HCT116 (cell line): ENCODE data around the gene IDS. TPM values are rescaled to one million over a fixed set of nuclear protein-coding genes. Genes with fewer than 3 reads are reported as not detected.

Experiments
- ATAC-seq: fragments of 200-7000 bp; cut with Tn5 transposase; 2 replicates; pipeline ENCODE4 v1.9.1; 2020; ENCODE audit warnings: mild to moderate bottlenecking, moderate library complexity
- BruUV-seq: library from RNA; stranded (reverse); fragments of 400-500 nt; replicated peaks from 2 replicates; lab custom pipeline; 2021; lab: Mats Ljungman, UMichigan
- CTCF ChIA-PET: fragments of 300-600 bp; sonication (Branson Sonifier 250); formaldehyde crosslinking; loops from one replicate; lab custom pipeline; 2021; ENCODE audit warnings: antibody characterized with exemption; lab: Charles Lee
- POLR2A ChIA-PET: fragments of 300-600, 350-600 bp; sonication (Branson Sonifier 250); formaldehyde crosslinking; loops from one replicate; lab custom pipeline; 2021; ENCODE audit warnings: antibody characterized with exemption; lab: Charles Lee
- RAD21 ChIA-PET, 2 experiments: fragments of 300-600 bp; sonication (Branson Sonifier 250); formaldehyde crosslinking; loops; one replicate each; lab custom pipeline; 2023; ENCODE audit warnings: low total read pairs in 2 of 2; ENCODE audit not compliant: uncharacterized antibody in 2 of 2, unreplicated experiment in 2 of 2, low non-redundant PET in 1 of 2; lab: Charles Lee
- DNase-seq: peaks from one replicate; pipeline ENCODE4 v3.0.0-alpha.2; 2010; ENCODE audit warnings: low read depth, low spot score
- H2AFZ ChIP-seq: fragments of 200-600 bp; shearing (Covaris generic), sonication (generic); 2 replicates; pipeline ENCODE4 v1.6.1; 2017; ENCODE audit warnings: low read depth, mixed run types, mixed read lengths, antibody characterized with exemption, low read length; ENCODE audit not compliant: poor library complexity, severe bottlenecking
- H3K27ac ChIP-seq: 2 replicates; pipeline ENCODE4 v1.5.1; 2012; ENCODE audit warnings: low read depth, low read length
- H3K27me3 ChIP-seq: fragments of 200-600 bp; sonication (generic); 2 replicates; pipeline ENCODE4 v1.6.1; 2016; ENCODE audit warnings: mixed run types, low read length, mixed read lengths; ENCODE audit not compliant: insufficient read depth
- H3K36me3 ChIP-seq, 2 experiments: fragments of 200-500 bp in 1 of 2; fragments of 200-600 bp in 1 of 2; sonication (Bioruptor generic) in 1 of 2; sonication (generic) in 1 of 2; 2 replicates each; pipeline versions ENCODE4 v1.5.1 to v1.6.1; 2014 to 2016; ENCODE audit warnings: low read length in 2 of 2, inconsistent platforms in 1 of 2, mixed read lengths in 1 of 2, mixed run types in 1 of 2; ENCODE audit not compliant: insufficient read depth in 2 of 2, control insufficient read depth in 1 of 2
- H3K4me1 ChIP-seq, 2 experiments: fragments of 200-600 bp in 1 of 2; sonication (generic) in 1 of 2; 2 replicates each; pipeline versions ENCODE4 v1.5.1 to v1.6.1; 2012 to 2017; ENCODE audit warnings: low read length in 2 of 2, inconsistent platforms in 1 of 2, mild to moderate bottlenecking in 1 of 2, mixed read lengths in 1 of 2, mixed run types in 1 of 2, moderate library complexity in 1 of 2; ENCODE audit not compliant: insufficient read depth in 2 of 2, control insufficient read depth in 1 of 2
- H3K4me2 ChIP-seq: fragments of 200-600 bp; sonication (generic); 2 replicates; pipeline ENCODE4 v1.6.1; 2017; ENCODE audit warnings: mixed run types, low read length, mixed read lengths
- H3K4me3 ChIP-seq, 2 experiments: fragments of 200-600 bp in 1 of 2; sonication (generic) in 1 of 2; replicated peaks in 1 of 2; 2 replicates each; pipeline ENCODE4 v1.5.1; 2011 to 2016; ENCODE audit warnings: low read length in 2 of 2, control low read depth in 1 of 2, low read depth in 1 of 2, mild to moderate bottlenecking in 1 of 2, mixed read lengths in 1 of 2, mixed run types in 1 of 2
- H3K79me2 ChIP-seq: fragments of 200-600 bp; sonication (generic); 2 replicates; pipeline ENCODE4 v1.6.1; 2017; ENCODE audit warnings: mild to moderate bottlenecking, mixed run types, low read length, moderate library complexity, mixed read lengths; ENCODE audit not compliant: insufficient read depth
- H3K9ac ChIP-seq: fragments of 200-600 bp; sonication (generic); 2 replicates; pipeline ENCODE4 v1.6.1; 2016; ENCODE audit warnings: low read length, mixed read lengths
- H3K9me2 ChIP-seq: fragments of 200-600 bp; sonication (generic), shearing (Covaris generic); 2 replicates; pipeline ENCODE4 v1.6.1; 2017; ENCODE audit warnings: mixed run types, mild to moderate bottlenecking, moderate library complexity; ENCODE audit not compliant: insufficient read depth
- H3K9me3 ChIP-seq, 2 experiments: fragments of 200-500 bp in 1 of 2; fragments of 200-600 bp in 1 of 2; sonication (Bioruptor generic) in 1 of 2; sonication (generic) in 1 of 2; 2 replicates each; pipeline ENCODE4 v1.6.1; 2014 to 2017; ENCODE audit warnings: low read length in 2 of 2, mixed read lengths in 2 of 2, inconsistent platforms in 1 of 2, low read depth in 1 of 2, mild to moderate bottlenecking in 1 of 2, mixed run types in 1 of 2, moderate library complexity in 1 of 2; ENCODE audit not compliant: control insufficient read depth in 1 of 2, insufficient read depth in 1 of 2
- H4K20me1 ChIP-seq: fragments of 200-600 bp; sonication (generic), shearing (Covaris generic); 2 replicates; pipeline ENCODE4 v1.6.1; 2017; ENCODE audit warnings: mixed run types, mild to moderate bottlenecking, moderate library complexity; ENCODE audit not compliant: insufficient read depth
- CBX3 ChIP-seq: IDR thresholded peaks from 2 replicates; pipeline ENCODE4 v1.6.1; 2012; ENCODE audit warnings: low read depth
- CEBPB ChIP-seq: IDR thresholded peaks from 2 replicates; pipeline ENCODE4 v1.6.1; 2012; ENCODE audit warnings: low read depth
- EGR1 ChIP-seq: IDR thresholded peaks from 2 replicates; pipeline ENCODE4 v1.6.1; 2012; ENCODE audit warnings: low read depth
- ELF1 ChIP-seq: IDR thresholded peaks from 2 replicates; pipeline ENCODE4 v1.6.1; 2012; ENCODE audit warnings: low read depth, borderline replicate concordance
- EZH2 ChIP-seq: fragments of 200-600 bp; sonication (generic); IDR thresholded peaks from 2 replicates; pipeline ENCODE4 v1.6.1; 2017; ENCODE audit warnings: antibody characterized with exemption, mixed run types
- JUND ChIP-seq: IDR thresholded peaks from 2 replicates; pipeline ENCODE4 v1.6.1; 2012
- POLR2A ChIP-seq: IDR thresholded peaks from 2 replicates; pipeline ENCODE4 v1.7.0; 2011; ENCODE audit warnings: borderline replicate concordance; ENCODE audit not compliant: insufficient read depth, insufficient read length; ENCODE audit errors: extremely low read depth
- POLR2AphosphoS5 ChIP-seq: IDR thresholded peaks from 2 replicates; pipeline ENCODE4 v1.6.1; 2011; ENCODE audit warnings: mild to moderate bottlenecking, low read depth, low read length, moderate library complexity
- RAD21 ChIP-seq: IDR thresholded peaks from 2 replicates; pipeline ENCODE4 v1.6.1; 2012; ENCODE audit warnings: low read depth, mild to moderate bottlenecking
- SP1 ChIP-seq: IDR thresholded peaks from 2 replicates; pipeline ENCODE4 v1.6.1; 2012; ENCODE audit warnings: low read depth
- SRF ChIP-seq: IDR thresholded peaks from 2 replicates; pipeline ENCODE4 v1.6.1; 2012; ENCODE audit warnings: low read depth
- TCF7L2 ChIP-seq: IDR thresholded peaks from 2 replicates; pipeline ENCODE4 v1.7.0; 2011; ENCODE audit warnings: borderline replicate concordance, inconsistent platforms; ENCODE audit not compliant: insufficient read depth, insufficient read length; ENCODE audit errors: extremely low read depth
- ZFX ChIP-seq: fragments of 450-650 bp; IDR thresholded peaks from 2 replicates; pipeline ENCODE4 v1.6.1; 2017
- intact Hi-C: fragments of 100-400 bp; cut with micrococcal nuclease; formaldehyde crosslinking; loops from 2 replicates; pipeline ENCODE4 v1.10.0; 2022
- total RNA-seq: library from RNA; stranded (reverse); gene quantifications from one replicate; pipeline ENCODE4 v1.2.1, GENCODE V29; 2021; ENCODE audit not compliant: unreplicated experiment
- TF ChIP-seq, protein P1 (sequence below), 3 experiments: fragments of 200-600 bp in 1 of 3; sonication (generic) in 1 of 3; IDR thresholded peaks in 2 of 3; conservative IDR thresholded peaks in 1 of 3; 2 replicates each; pipeline ENCODE4 v1.5.1; 2012 to 2017; ENCODE audit warnings: low read depth in 2 of 3, low read length in 2 of 3, antibody characterized with exemption in 1 of 3, borderline replicate concordance in 1 of 3, control low read depth in 1 of 3, mild to moderate bottlenecking in 1 of 3, mixed read lengths in 1 of 3, mixed run types in 1 of 3, moderate library complexity in 1 of 3; ENCODE audit not compliant: insufficient read depth in 1 of 3
- TF ChIP-seq, protein P2 (sequence below): IDR thresholded peaks from 2 replicates; pipeline ENCODE4 v1.6.1; 2011; ENCODE audit warnings: mild to moderate bottlenecking, low read length, moderate library complexity; ENCODE audit not compliant: insufficient replicate concordance; ENCODE audit errors: extremely low read depth
- TF ChIP-seq, protein P3 (sequence below): IDR thresholded peaks from 2 replicates; pipeline ENCODE4 v1.6.1; 2012
- TF ChIP-seq, protein P4 (sequence below): IDR thresholded peaks from 2 replicates; pipeline ENCODE4 v1.6.1; 2012

The IDS gene
- total RNA-seq, 1 experiment from 2014 or later = 42.0 TPM

DNA sequence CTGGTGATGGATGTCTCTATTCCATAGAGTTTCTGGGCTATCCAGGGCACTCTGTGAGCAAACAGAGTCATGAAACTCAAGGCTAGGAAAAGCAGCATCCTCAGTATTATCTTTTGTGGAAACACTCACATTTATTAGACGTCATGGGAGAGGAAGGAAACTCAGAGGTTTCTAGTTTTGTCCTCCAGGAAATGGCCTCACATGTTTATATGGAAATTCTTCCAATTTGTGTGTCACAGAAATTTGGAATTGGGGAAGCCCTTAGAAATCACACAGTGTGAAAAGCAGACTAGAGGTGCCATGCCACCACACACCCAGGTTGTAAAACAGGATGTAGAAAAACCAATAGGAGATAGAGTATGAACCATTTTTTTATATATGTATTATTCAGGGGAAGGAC is 31.1 kb downstream of the IDS start:
- RAD21 ChIA-PET = no interaction called here
- ATAC-seq (no peak), DNase-seq (no peak)
- POLR2A ChIA-PET = no interaction called here
- no peak overlapping the region for H3K4me3 ChIP-seq
- no peak overlapping the region for H2AFZ ChIP-seq
- no peak overlapping the region for H3K4me2 ChIP-seq
- no peaks in the 10 kb centered on the region for H3K9me3 ChIP-seq
- CTCF ChIA-PET = no interaction called here
- H3K9me2 ChIP-seq = no peaks in the 10 kb centered on the region
- H4K20me1 ChIP-seq = no peaks in the 10 kb centered on the region
- H3K9ac ChIP-seq = no peak overlapping the region
- H3K4me1 ChIP-seq = no peaks in the 10 kb centered on the region
- no peaks in the 10 kb centered on the region for H3K27me3 ChIP-seq
- TF ChIP-seq SRF (no peak), CEBPB (no peak), POLR2AphosphoS5 (no peak), CBX3 (no peak), RAD21 (no peak), JUND (no peak), POLR2A (no peak), EGR1 (no peak)
- TF ChIP-seq, protein P1, sequence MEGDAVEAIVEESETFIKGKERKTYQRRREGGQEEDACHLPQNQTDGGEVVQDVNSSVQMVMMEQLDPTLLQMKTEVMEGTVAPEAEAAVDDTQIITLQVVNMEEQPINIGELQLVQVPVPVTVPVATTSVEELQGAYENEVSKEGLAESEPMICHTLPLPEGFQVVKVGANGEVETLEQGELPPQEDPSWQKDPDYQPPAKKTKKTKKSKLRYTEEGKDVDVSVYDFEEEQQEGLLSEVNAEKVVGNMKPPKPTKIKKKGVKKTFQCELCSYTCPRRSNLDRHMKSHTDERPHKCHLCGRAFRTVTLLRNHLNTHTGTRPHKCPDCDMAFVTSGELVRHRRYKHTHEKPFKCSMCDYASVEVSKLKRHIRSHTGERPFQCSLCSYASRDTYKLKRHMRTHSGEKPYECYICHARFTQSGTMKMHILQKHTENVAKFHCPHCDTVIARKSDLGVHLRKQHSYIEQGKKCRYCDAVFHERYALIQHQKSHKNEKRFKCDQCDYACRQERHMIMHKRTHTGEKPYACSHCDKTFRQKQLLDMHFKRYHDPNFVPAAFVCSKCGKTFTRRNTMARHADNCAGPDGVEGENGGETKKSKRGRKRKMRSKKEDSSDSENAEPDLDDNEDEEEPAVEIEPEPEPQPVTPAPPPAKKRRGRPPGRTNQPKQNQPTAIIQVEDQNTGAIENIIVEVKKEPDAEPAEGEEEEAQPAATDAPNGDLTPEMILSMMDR (IDR thresholded peaks at IDR 0.05 in 2 of 3, conservative IDR thresholded peaks at IDR 0.05 in 1 of 3; ENCODE audit: borderline replicate concordance in 1 of 3, insufficient read depth in 1 of 3, low read depth in 2 of 3, low read length in 2 of 3) = no peak
- H3K27ac ChIP-seq = no peak overlapping the region
- BruUV-seq = no TSS peak
- H3K79me2 ChIP-seq = no peaks in the 10 kb centered on the region
- intact Hi-C loops = no loop called here
- no peaks in the 10 kb centered on the region for H3K36me3 ChIP-seq

DNA sequence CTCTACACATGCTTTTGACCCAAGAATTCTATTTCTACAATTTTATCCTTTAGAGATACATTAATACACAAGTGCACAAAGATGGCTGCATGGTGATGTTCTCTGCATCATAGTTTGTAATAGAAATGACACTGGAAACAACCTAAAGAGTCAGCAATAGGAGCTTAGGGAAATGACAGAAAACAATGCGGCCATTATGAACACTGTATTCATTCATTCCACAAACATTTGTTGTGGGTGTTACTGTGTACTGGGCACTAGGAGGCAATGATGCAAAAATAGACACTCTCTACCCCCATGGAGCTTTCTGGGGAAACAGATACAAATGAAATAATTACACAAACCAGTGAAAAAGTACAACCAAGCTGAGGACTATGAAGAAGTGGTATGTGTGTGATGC is 32.0 kb downstream of the IDS start:
- no peaks in the 10 kb centered on the region for H3K27me3 ChIP-seq
- POLR2A ChIA-PET = no interaction called here
- no peak overlapping the region for H3K4me3 ChIP-seq
- no peaks in the 10 kb centered on the region for H3K4me1 ChIP-seq
- no peaks in the 10 kb centered on the region for H3K36me3 ChIP-seq
- ATAC-seq (no peak), DNase-seq (no peak)
- RAD21 ChIA-PET = no interaction called here
- CTCF ChIA-PET = no interaction called here
- H3K4me2 ChIP-seq = no peak overlapping the region
- no peak overlapping the region for H3K27ac ChIP-seq
- H3K9me2 ChIP-seq = no peaks in the 10 kb centered on the region
- H3K9me3 ChIP-seq = no peaks in the 10 kb centered on the region
- no peaks in the 10 kb centered on the region for H4K20me1 ChIP-seq
- intact Hi-C loops = no loop called here
- H3K79me2 ChIP-seq = no peaks in the 10 kb centered on the region
- no peak overlapping the region for H3K9ac ChIP-seq
- no peak overlapping the region for H2AFZ ChIP-seq
- BruUV-seq = no TSS peak
- TF ChIP-seq JUND (no peak), ZFX (no peak), RAD21 (no peak), EZH2 (no peak), ELF1 (no peak), POLR2A (no peak), CEBPB (no peak), SP1 (no peak), CBX3 (no peak), POLR2AphosphoS5 (no peak), TCF7L2 (no peak)
- TF ChIP-seq, protein P2, sequence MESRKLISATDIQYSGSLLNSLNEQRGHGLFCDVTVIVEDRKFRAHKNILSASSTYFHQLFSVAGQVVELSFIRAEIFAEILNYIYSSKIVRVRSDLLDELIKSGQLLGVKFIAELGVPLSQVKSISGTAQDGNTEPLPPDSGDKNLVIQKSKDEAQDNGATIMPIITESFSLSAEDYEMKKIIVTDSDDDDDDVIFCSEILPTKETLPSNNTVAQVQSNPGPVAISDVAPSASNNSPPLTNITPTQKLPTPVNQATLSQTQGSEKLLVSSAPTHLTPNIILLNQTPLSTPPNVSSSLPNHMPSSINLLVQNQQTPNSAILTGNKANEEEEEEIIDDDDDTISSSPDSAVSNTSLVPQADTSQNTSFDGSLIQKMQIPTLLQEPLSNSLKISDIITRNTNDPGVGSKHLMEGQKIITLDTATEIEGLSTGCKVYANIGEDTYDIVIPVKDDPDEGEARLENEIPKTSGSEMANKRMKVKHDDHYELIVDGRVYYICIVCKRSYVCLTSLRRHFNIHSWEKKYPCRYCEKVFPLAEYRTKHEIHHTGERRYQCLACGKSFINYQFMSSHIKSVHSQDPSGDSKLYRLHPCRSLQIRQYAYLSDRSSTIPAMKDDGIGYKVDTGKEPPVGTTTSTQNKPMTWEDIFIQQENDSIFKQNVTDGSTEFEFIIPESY = no peak
- TF ChIP-seq, protein P3, sequence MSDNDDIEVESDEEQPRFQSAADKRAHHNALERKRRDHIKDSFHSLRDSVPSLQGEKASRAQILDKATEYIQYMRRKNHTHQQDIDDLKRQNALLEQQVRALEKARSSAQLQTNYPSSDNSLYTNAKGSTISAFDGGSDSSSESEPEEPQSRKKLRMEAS = no peak
- TF ChIP-seq, protein P4, sequence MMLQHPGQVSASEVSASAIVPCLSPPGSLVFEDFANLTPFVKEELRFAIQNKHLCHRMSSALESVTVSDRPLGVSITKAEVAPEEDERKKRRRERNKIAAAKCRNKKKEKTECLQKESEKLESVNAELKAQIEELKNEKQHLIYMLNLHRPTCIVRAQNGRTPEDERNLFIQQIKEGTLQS = no peak
